ENCODE data around the gene AMOTL2.

AMOTL2 gene

GRCh38 chr3:134376385-134376765 is 2.1 kb upstream of the AMOTL2 start:
- Histone ChIP-seq H3K27me3 (ENCODE audit: insufficient read depth, poor library complexity, severe bottlenecking) (no peaks in the 10 kb centered on the region), H3K4me3 (ENCODE audit: severe bottlenecking) (no peak overlapping the region), H3K9me3 (ENCODE audit: severe bottlenecking) (no peaks in the 10 kb centered on the region), H3K4me1 (ENCODE audit: insufficient read depth, poor library complexity, severe bottlenecking) (peaks cover 26% of the 10 kb centered on the region), H3K36me3 (ENCODE audit: low read depth) (peaks cover 22% of the 10 kb centered on the region), H3K27ac (ENCODE audit: poor library complexity, severe bottlenecking) (peak overlapping the region; percentile 96)
- DNase-seq (ENCODE audit: low spot score) (no peak), ATAC-seq (ENCODE audit: low read depth) (no peak)
- TF ChIP-seq, protein P1, sequence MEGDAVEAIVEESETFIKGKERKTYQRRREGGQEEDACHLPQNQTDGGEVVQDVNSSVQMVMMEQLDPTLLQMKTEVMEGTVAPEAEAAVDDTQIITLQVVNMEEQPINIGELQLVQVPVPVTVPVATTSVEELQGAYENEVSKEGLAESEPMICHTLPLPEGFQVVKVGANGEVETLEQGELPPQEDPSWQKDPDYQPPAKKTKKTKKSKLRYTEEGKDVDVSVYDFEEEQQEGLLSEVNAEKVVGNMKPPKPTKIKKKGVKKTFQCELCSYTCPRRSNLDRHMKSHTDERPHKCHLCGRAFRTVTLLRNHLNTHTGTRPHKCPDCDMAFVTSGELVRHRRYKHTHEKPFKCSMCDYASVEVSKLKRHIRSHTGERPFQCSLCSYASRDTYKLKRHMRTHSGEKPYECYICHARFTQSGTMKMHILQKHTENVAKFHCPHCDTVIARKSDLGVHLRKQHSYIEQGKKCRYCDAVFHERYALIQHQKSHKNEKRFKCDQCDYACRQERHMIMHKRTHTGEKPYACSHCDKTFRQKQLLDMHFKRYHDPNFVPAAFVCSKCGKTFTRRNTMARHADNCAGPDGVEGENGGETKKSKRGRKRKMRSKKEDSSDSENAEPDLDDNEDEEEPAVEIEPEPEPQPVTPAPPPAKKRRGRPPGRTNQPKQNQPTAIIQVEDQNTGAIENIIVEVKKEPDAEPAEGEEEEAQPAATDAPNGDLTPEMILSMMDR (IDR thresholded peaks at IDR 0.05; ENCODE audit: poor library complexity, severe bottlenecking) = no peak

- DNase-seq (ENCODE audit: low spot score) = no peak
- Histone ChIP-seq H3K27me3 (ENCODE audit: insufficient read depth, poor library complexity, severe bottlenecking) (no peaks in the 10 kb centered on the region), H3K4me1 (ENCODE audit: insufficient read depth, poor library complexity, severe bottlenecking) (peaks cover 26% of the 10 kb centered on the region), H3K9me3 (ENCODE audit: severe bottlenecking) (no peaks in the 10 kb centered on the region), H3K36me3 (ENCODE audit: low read depth) (peaks cover 28% of the 10 kb centered on the region), H3K27ac (ENCODE audit: poor library complexity, severe bottlenecking) (peak overlapping the region; percentile 96), H3K4me3 (ENCODE audit: severe bottlenecking) (peak overlapping the region; percentile 66)
- TF ChIP-seq, protein P1 (IDR thresholded peaks at IDR 0.05; ENCODE audit: poor library complexity, severe bottlenecking) = no peak
- no peak for ATAC-seq (ENCODE audit: low read depth)
Observed at GRCh38 chr3:134375582-134376384, 1.5 kb upstream of the AMOTL2 start.

- H3K9me3 ChIP-seq (ENCODE audit: severe bottlenecking) = no peaks in the 10 kb centered on the region
- H3K27ac ChIP-seq (ENCODE audit: poor library complexity, severe bottlenecking) = peak overlapping the region; percentile 96
- H3K4me1 ChIP-seq (ENCODE audit: insufficient read depth, poor library complexity, severe bottlenecking) = peaks cover 34% of the 10 kb centered on the region
- H3K27me3 ChIP-seq (ENCODE audit: insufficient read depth, poor library complexity, severe bottlenecking) = no peaks in the 10 kb centered on the region
- TF ChIP-seq, protein P1 (IDR thresholded peaks at IDR 0.05; ENCODE audit: poor library complexity, severe bottlenecking) = no peak
- H3K36me3 ChIP-seq (ENCODE audit: low read depth) = peaks cover 36% of the 10 kb centered on the region
- ATAC-seq (ENCODE audit: low read depth) = peak; percentile 41
- no peak for DNase-seq (ENCODE audit: low spot score)
- H3K4me3 ChIP-seq (ENCODE audit: severe bottlenecking) = peak overlapping the region; percentile 66
Observed at GRCh38 chr3:134374791-134375581, 739 bp upstream of the AMOTL2 start.

GRCh38 chr3:134373271-134374104 is 759 bp downstream of the AMOTL2 start:
- ATAC-seq (ENCODE audit: low read depth) (peak; percentile 24), DNase-seq (ENCODE audit: low spot score) (peak; percentile 86)
- H3K27me3 ChIP-seq (ENCODE audit: insufficient read depth, poor library complexity, severe bottlenecking) = no peaks in the 10 kb centered on the region
- peaks cover 47% of the 10 kb centered on the region for H3K4me1 ChIP-seq (ENCODE audit: insufficient read depth, poor library complexity, severe bottlenecking)
- TF ChIP-seq, protein P1 (IDR thresholded peaks at IDR 0.05; ENCODE audit: poor library complexity, severe bottlenecking) = no peak
- no peaks in the 10 kb centered on the region for H3K9me3 ChIP-seq (ENCODE audit: severe bottlenecking)
- H3K4me3 ChIP-seq (ENCODE audit: severe bottlenecking) = peak overlapping the region; percentile 66
- H3K27ac ChIP-seq (ENCODE audit: poor library complexity, severe bottlenecking) = peak overlapping the region; percentile 96
- peaks cover 51% of the 10 kb centered on the region for H3K36me3 ChIP-seq (ENCODE audit: low read depth)
